Gastrocnemius medialis (tissue), 4 donors: Measurements from ENCODE around the gene OR10H1.

Experiments used
- CTCF ChIP-seq, 5 experiments: fragments of 450-650 bp in 3 of 5; fragments of 200-600 bp in 2 of 5; sonication (generic) in 2 of 5; IDR thresholded peaks in 4 of 5; conservative IDR thresholded peaks in 1 of 5; 1 replicate in 4 of 5; 2 replicates in 1 of 5; pipeline ENCODE4 v1.5.1; 2016 to 2019; ENCODE audit warnings: antibody characterized with exemption in 5 of 5, mild to moderate bottlenecking in 3 of 5, moderate library complexity in 3 of 5
- POLR2A ChIP-seq, 2 donors: fragments of 450-650 bp; IDR thresholded peaks; one replicate each; pipeline ENCODE4 v1.6.1; 2017; ENCODE audit warnings: antibody characterized with exemption in 2 of 2, mild to moderate bottlenecking in 2 of 2, moderate library complexity in 2 of 2

GRCh38 chr19:15841875-15842569 lies 26.6 kb upstream of the OR10H1 start:
- no peak for TF ChIP-seq CTCF (IDR thresholded peaks at IDR 0.05 in 4 of 5, conservative IDR thresholded peaks at IDR 0.05 in 1 of 5)
- TF ChIP-seq POLR2A (IDR thresholded peaks at IDR 0.05), result no peak
